ENCODE measurements around the gene PLEKHG4B.

PLEKHG4B gene

GRCh38 chr5:89337-90286, 2.4 kb upstream of the PLEKHG4B start:
- H3K9ac ChIP-seq, result no peak overlapping the region; a peak in 1 of 22 replicates
- peaks cover 0 to 7% (median 0%) of the 10 kb centered on the region in 11 experiments; a peak in 1 of 22 replicates for H4K20me1 ChIP-seq
- H3K36me3 ChIP-seq, result peaks cover 0 to 7% (median 2%) of the 10 kb centered on the region in 11 experiments; a peak in 9 of 22 replicates
- peaks cover 0 to 51% (median 33%) of the 10 kb centered on the region in 10 experiments; a peak in 15 of 20 replicates for H3K4me1 ChIP-seq
- H3K4me2 ChIP-seq, result peak overlapping the region in 3 of 11 experiments; percentile 3 to 19 (median 4); a peak in 1 of 22 replicates
- TF ChIP-seq Cebpa-rat (IDR thresholded peaks at IDR 0.05), result no peak
- H3K4me3 ChIP-seq, result no peak overlapping the region
- H3K27ac ChIP-seq, result no peak overlapping the region
- 0 out of 22 replicates have a peak, but pooled peaks cover 0 to 5% (median 0%) of the 10 kb centered on the region in 11 experiments for H3K9me3 ChIP-seq (replicated peaks in 1 of 11)
- H3K27me3 ChIP-seq, result peaks cover 0 to 26% (median 0%) of the 10 kb centered on the region in 11 experiments; a peak in 5 of 22 replicates

GRCh38 chr5:90590-91547, 1.1 kb upstream of the PLEKHG4B start:
- peak overlapping the region in 8 of 10 experiments; percentile 57 to 79 (median 68); a peak in 14 of 20 replicates for H3K4me3 ChIP-seq

GRCh38 chr5:92401-93220, 643 bp downstream of the PLEKHG4B start:
- Histone ChIP-seq H3K4me1 (peaks cover 0 to 49% (median 26%) of the 10 kb centered on the region in 10 experiments; a peak in 14 of 20 replicates), H3K36me3 (peaks cover 0 to 36% (median 24%) of the 10 kb centered on the region in 11 experiments; a peak in 14 of 22 replicates), H3K4me2 (peak overlapping the region; percentile 54 to 82 (median 72)), H3K27me3 (peaks cover 0 to 26% (median 0%) of the 10 kb centered on the region in 11 experiments; a peak in 5 of 22 replicates), H4K20me1 (peaks cover 0 to 7% (median 0%) of the 10 kb centered on the region in 11 experiments; a peak in 3 of 22 replicates), H3K4me3 (peak overlapping the region in 9 of 10 experiments; percentile 31 to 67 (median 57); a peak in 16 of 20 replicates), H3K27ac (peak overlapping the region in 8 of 11 experiments; percentile 25 to 64 (median 36); a peak in 8 of 22 replicates), H3K9me3 (replicated peaks in 1 of 11) (0 out of 22 replicates have a peak, but pooled peaks cover 0 to 5% (median 0%) of the 10 kb centered on the region in 11 experiments), H3K9ac (peak overlapping the region in 9 of 11 experiments; percentile 21 to 79 (median 70); a peak in 16 of 22 replicates)
- TF ChIP-seq Cebpa-rat (IDR thresholded peaks at IDR 0.05), result no peak

More at GRCh38 chr5:90590-91547, 1.1 kb upstream of the PLEKHG4B start:
- Histone ChIP-seq H3K4me2 (peak overlapping the region in 9 of 11 experiments; percentile 69 to 82 (median 78); a peak in 17 of 22 replicates), H3K36me3 (peaks cover 0 to 20% (median 15%) of the 10 kb centered on the region in 11 experiments; a peak in 14 of 22 replicates), H4K20me1 (peaks cover 0 to 7% (median 0%) of the 10 kb centered on the region in 11 experiments; a peak in 3 of 22 replicates), H3K4me1 (peaks cover 0 to 51% (median 27%) of the 10 kb centered on the region in 10 experiments; a peak in 15 of 20 replicates), H3K9ac (peak overlapping the region in 8 of 11 experiments; percentile 74 to 87 (median 84); a peak in 16 of 22 replicates), H3K9me3 (replicated peaks in 1 of 11) (0 out of 22 replicates have a peak, but pooled peaks cover 0 to 5% (median 0%) of the 10 kb centered on the region in 11 experiments), H3K27ac (peak overlapping the region in 9 of 11 experiments; percentile 46 to 91 (median 85); a peak in 17 of 22 replicates), H3K27me3 (peaks cover 0 to 26% (median 0%) of the 10 kb centered on the region in 11 experiments; a peak in 5 of 22 replicates)
- no peak for TF ChIP-seq Cebpa-rat (IDR thresholded peaks at IDR 0.05)

- TF ChIP-seq Cebpa-rat (IDR thresholded peaks at IDR 0.05), result no peak
- H3K36me3 ChIP-seq, result peaks cover 0 to 42% (median 25%) of the 10 kb centered on the region in 11 experiments; a peak in 14 of 22 replicates
- peaks cover 0 to 26% (median 0%) of the 10 kb centered on the region in 11 experiments; a peak in 5 of 22 replicates for H3K27me3 ChIP-seq
Observed at GRCh38 chr5:93221-93980, 1.4 kb downstream of the PLEKHG4B start.

GRCh38 chr5:94113-94892, 2.3 kb downstream of the PLEKHG4B start:
- peaks cover 0 to 42% (median 25%) of the 10 kb centered on the region in 11 experiments; a peak in 14 of 22 replicates for H3K36me3 ChIP-seq
- H3K27ac ChIP-seq, result no peak overlapping the region
- peaks cover 0 to 63% (median 29%) of the 10 kb centered on the region in 10 experiments; a peak in 14 of 20 replicates for H3K4me1 ChIP-seq
- H3K9me3 ChIP-seq (replicated peaks in 1 of 11), result no peaks in the 10 kb centered on the region
- H3K4me2 ChIP-seq, result peak overlapping the region in 6 of 11 experiments; percentile 68 to 82 (median 76); a peak in 8 of 22 replicates
- TF ChIP-seq Cebpa-rat (IDR thresholded peaks at IDR 0.05), result no peak
- H3K4me3 ChIP-seq, result no peak overlapping the region
- H3K9ac ChIP-seq, result peak overlapping the region in 4 of 11 experiments; percentile 70 to 79 (median 74); a peak in 3 of 22 replicates
- H4K20me1 ChIP-seq, result peaks cover 0 to 7% (median 0%) of the 10 kb centered on the region in 11 experiments; a peak in 4 of 22 replicates
- H3K27me3 ChIP-seq, result peaks cover 0 to 26% (median 0%) of the 10 kb centered on the region in 11 experiments; a peak in 5 of 22 replicates

More at GRCh38 chr5:93221-93980, 1.4 kb downstream of the PLEKHG4B start:
- Histone ChIP-seq H3K9ac (peak overlapping the region in 7 of 11 experiments; percentile 46 to 79 (median 70); a peak in 13 of 22 replicates), H3K4me2 (peak overlapping the region in 9 of 11 experiments; percentile 59 to 82 (median 73); a peak in 17 of 22 replicates), H3K27ac (peak overlapping the region in 3 of 11 experiments; percentile 2 to 55 (median 50); a peak in 2 of 22 replicates), H3K4me3 (peak overlapping the region in 6 of 10 experiments; percentile 53 to 65 (median 57); a peak in 10 of 20 replicates), H3K4me1 (peaks cover 0 to 54% (median 26%) of the 10 kb centered on the region in 10 experiments; a peak in 14 of 20 replicates), H4K20me1 (peaks cover 0 to 7% (median 0%) of the 10 kb centered on the region in 11 experiments; a peak in 3 of 22 replicates), H3K9me3 (replicated peaks in 1 of 11) (no peaks in the 10 kb centered on the region)

Data from BLaER1 treated with 17β-estradiol and CSF1 and Interleukin-3, amounts not matched to agents 10 nM and 100 nM (cell line).